ENCODE data around the gene SULT2A1. TPM values are rescaled to one million over a fixed set of nuclear protein-coding genes. Genes with fewer than 3 reads are reported as not detected.
"Not testable (repeated sequence)": the region's sequence is repeated elsewhere in the genome, so short reads cannot be mapped to it uniquely, and the experiment has no call there.

Gene SULT2A1
- total RNA-seq = not detected in 2 replicates

DNA sequence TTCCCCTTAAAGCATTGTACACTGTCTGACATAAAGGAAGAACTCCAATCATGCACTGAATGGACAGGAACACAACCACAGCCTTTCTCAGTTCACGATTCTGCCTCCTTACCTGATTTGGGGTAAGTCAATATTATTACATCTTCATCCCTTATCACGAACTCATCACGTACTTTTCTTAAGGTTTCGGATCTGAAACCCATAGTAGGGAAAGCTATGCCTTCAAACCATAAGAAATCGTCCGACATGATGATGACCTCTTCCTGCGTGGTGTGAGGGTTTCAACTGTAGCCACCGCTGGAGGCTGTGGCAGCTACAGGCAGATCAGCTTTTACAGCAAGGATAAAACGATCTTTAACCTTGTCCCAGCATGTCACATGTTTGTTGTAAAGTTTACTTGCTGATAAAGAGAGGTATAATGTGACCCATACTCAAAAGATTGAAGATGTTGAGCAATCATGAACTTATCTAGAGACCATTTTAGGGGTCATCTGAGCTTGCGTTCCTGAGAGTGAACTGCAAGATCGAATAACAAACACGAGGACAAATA is at the start of gene SULT2A1:
TSS of gene SULT2A1 (minus strand) at position 306 of the 550 bp plus-strand sequence. CDS start at position 248, 58 bp downstream.
- Histone ChIP-seq H3K4me3 (ENCODE audit: low read depth, low read length) (no peak within 1 kb of the TSS), H3K27me3 (ENCODE audit: control insufficient read depth, insufficient read depth, low read length) (no peaks in the 10 kb centered on the region), H3K36me3 (ENCODE audit: control insufficient read depth, insufficient read depth, low read length) (no peaks in the 10 kb centered on the region)
- no peak for TF ChIP-seq CTCF (IDR thresholded peaks at IDR 0.05; ENCODE audit: insufficient read depth, low read length, severe bottlenecking)
- DNase-seq (ENCODE audit: low read depth) (no peak), FAIRE-seq (no peak)

DNA sequence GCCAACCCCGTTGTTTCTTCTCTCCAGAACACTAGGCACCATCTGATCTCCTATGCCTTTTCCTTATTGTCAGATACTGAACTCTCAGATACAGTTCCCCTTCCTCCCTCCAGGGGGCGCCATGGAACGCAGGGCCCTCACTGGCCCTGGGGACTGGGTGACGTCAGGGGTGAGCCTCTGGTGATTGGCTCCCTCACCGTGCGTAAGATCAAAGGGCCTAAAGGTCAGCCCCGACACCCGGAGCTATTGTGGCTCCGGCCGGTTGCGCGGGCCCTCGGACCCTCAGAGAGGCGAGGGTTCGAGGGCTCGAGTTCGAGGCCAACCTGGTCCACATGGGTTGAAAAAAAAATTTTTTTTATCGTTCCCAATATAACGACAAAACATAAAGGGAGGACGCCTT is 42.5 kb upstream of the SULT2A1 start:
- not testable (repeated sequence) for FAIRE-seq; H3K27me3 ChIP-seq (ENCODE audit: control insufficient read depth, insufficient read depth, low read length); H3K4me3 ChIP-seq (ENCODE audit: low read depth, low read length); DNase-seq (ENCODE audit: low read depth); H3K36me3 ChIP-seq (ENCODE audit: control insufficient read depth, insufficient read depth, low read length)

DNA sequence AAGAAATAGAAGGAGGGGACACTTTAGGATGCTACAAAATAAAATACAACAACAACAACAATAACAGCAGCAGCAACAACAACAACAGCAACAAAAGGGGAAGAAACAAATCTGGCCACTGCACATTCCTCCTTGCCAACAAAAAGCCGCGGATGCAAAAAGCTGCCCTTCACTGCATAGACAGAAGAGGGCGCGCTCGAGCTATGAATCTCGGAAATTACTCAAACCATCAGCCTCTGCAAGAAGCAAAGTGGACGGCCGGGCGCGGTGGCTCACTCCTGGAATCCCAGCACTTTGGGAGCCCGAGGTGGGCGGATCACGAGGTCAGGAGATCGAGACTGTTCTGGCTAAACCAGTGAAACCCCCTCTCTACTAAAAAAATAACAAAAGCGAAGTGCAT is 34.0 kb upstream of the SULT2A1 start:
- FAIRE-seq; H3K4me3 ChIP-seq (ENCODE audit: low read depth, low read length); H3K36me3 ChIP-seq (ENCODE audit: control insufficient read depth, insufficient read depth, low read length); DNase-seq (ENCODE audit: low read depth); H3K27me3 ChIP-seq (ENCODE audit: control insufficient read depth, insufficient read depth, low read length): not testable (repeated sequence)

GRCh38 chr19:47910191-47910590 is 24.1 kb upstream of the SULT2A1 start:
- not testable (repeated sequence) for FAIRE-seq; DNase-seq (ENCODE audit: low read depth); H3K4me3 ChIP-seq (ENCODE audit: low read depth, low read length); H3K36me3 ChIP-seq (ENCODE audit: control insufficient read depth, insufficient read depth, low read length); H3K27me3 ChIP-seq (ENCODE audit: control insufficient read depth, insufficient read depth, low read length)

- H3K36me3 ChIP-seq (ENCODE audit: control insufficient read depth, insufficient read depth, low read length); H3K4me3 ChIP-seq (ENCODE audit: low read depth, low read length); H3K27me3 ChIP-seq (ENCODE audit: control insufficient read depth, insufficient read depth, low read length); DNase-seq (ENCODE audit: low read depth); FAIRE-seq: not testable (repeated sequence)
These were observed 23.2 kb upstream of the SULT2A1 start for GRCh38 chr19:47909350-47909749.

DNA sequence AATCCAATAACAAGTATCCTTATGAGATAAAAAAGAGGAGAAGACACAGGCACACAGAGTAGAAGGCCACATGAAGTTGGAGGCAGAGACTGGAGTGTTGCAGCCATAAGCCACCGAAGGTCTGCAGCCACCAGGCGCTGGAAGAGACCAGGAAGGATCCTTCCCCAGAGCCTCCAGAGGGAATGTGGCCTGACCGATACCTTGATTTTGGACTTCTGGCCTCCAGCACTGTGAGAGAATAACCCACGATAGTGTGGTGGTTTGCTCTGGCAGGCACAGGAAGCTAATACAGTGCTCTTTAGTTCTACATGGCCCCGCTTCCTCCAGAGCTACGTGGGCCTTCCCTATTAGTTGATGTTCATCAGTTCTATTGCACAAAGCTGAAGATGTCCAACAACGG is 15.3 kb upstream of the SULT2A1 start:
- Histone ChIP-seq H3K27me3 (ENCODE audit: control insufficient read depth, insufficient read depth, low read length) (no peaks in the 10 kb centered on the region), H3K36me3 (ENCODE audit: control insufficient read depth, insufficient read depth, low read length) (no peaks in the 10 kb centered on the region), H3K4me3 (ENCODE audit: low read depth, low read length) (no peak overlapping the region)
- FAIRE-seq (no peak), DNase-seq (ENCODE audit: low read depth) (no peak)
- no peak for TF ChIP-seq CTCF (IDR thresholded peaks at IDR 0.05; ENCODE audit: insufficient read depth, low read length, severe bottlenecking)

DNA sequence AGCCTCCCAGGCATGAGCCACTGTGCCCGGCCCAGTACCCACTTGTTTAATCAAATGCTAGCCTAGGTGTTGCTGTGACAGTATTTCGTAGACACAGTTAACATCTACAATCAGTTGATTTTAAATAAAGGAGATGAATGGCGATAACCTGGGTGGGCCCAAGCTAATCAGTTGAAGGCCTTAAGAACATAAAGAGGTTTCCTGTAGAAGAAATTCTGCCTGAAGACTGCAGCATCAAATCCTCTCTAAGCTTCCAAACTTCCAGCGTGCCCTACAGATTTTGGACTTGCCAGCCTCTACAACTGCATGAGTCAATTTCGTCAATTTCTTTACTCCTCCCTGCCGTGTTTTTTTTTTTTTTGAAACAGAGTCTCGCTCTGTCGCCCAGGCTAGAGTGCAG is 13.2 kb upstream of the SULT2A1 start:
- no peak for DNase-seq (ENCODE audit: low read depth)
- H3K27me3 ChIP-seq (ENCODE audit: control insufficient read depth, insufficient read depth, low read length) = no peaks in the 10 kb centered on the region
- H3K4me3 ChIP-seq (ENCODE audit: low read depth, low read length) = no peak overlapping the region
- TF ChIP-seq CTCF (IDR thresholded peaks at IDR 0.05; ENCODE audit: insufficient read depth, low read length, severe bottlenecking) = no peak
- FAIRE-seq = no peak
- H3K36me3 ChIP-seq (ENCODE audit: control insufficient read depth, insufficient read depth, low read length) = no peaks in the 10 kb centered on the region

GRCh38 chr19:47897861-47898260 is 11.7 kb upstream of the SULT2A1 start:
- TF ChIP-seq CTCF (IDR thresholded peaks at IDR 0.05; ENCODE audit: insufficient read depth, low read length, severe bottlenecking) = no peak
- DNase-seq (ENCODE audit: low read depth) (no peak), FAIRE-seq (no peak)
- no peaks in the 10 kb centered on the region for H3K36me3 ChIP-seq (ENCODE audit: control insufficient read depth, insufficient read depth, low read length)
- no peaks in the 10 kb centered on the region for H3K27me3 ChIP-seq (ENCODE audit: control insufficient read depth, insufficient read depth, low read length)
- H3K4me3 ChIP-seq (ENCODE audit: low read depth, low read length) = no peak overlapping the region
